GM06990 (cell line): Measurements from ENCODE around the gene ZNF436.
"Not testable (repeated sequence)": the region's sequence is repeated elsewhere in the genome, so short reads cannot be mapped to it uniquely, and the experiment has no call there.

ENCODE experiments used
- DNase-seq: peaks from one replicate; pipeline ENCODE4 v3.0.0-alpha.2; 2011; ENCODE audit not compliant: insufficient read length; ENCODE audit errors: extremely low read depth
- H3K27me3 ChIP-seq: replicated peaks from 2 replicates; pipeline ENCODE4 v1.6.0; 2011; ENCODE audit warnings: low read length; ENCODE audit not compliant: control insufficient read depth, insufficient read depth
- H3K36me3 ChIP-seq: 2 replicates; pipeline ENCODE4 v1.5.1; 2011; ENCODE audit warnings: low read length; ENCODE audit not compliant: control insufficient read depth, insufficient read depth
- H3K4me3 ChIP-seq: replicated peaks from 2 replicates; pipeline ENCODE4 v1.5.1; 2011; ENCODE audit warnings: low read depth, mild to moderate bottlenecking, control low read depth, low read length
- CTCF ChIP-seq: IDR thresholded peaks from 2 replicates; pipeline ENCODE4 v1.5.1; 2011; ENCODE audit warnings: low read length, control low read depth, mild to moderate bottlenecking, inconsistent platforms; ENCODE audit not compliant: insufficient read depth, poor library complexity, severe bottlenecking

Gene ZNF436

GRCh38 chr1:23331713-23332112 lies 37.9 kb downstream of the ZNF436 start:
- Histone ChIP-seq H3K36me3 (peaks cover 7% of the 10 kb centered on the region), H3K27me3 (no peaks in the 10 kb centered on the region), H3K4me3 (no peak overlapping the region)
- TF ChIP-seq CTCF: no peak
- no peak for DNase-seq

- Histone ChIP-seq H3K27me3 (no peaks in the 10 kb centered on the region), H3K4me3 (no peak overlapping the region), H3K36me3 (peaks cover 9% of the 10 kb centered on the region)
- TF ChIP-seq CTCF: no peak
- DNase-seq: no peak
Observed at GRCh38 chr1:23330846-23331245, 38.8 kb downstream of the ZNF436 start.

- peaks cover 7% of the 10 kb centered on the region for H3K36me3 ChIP-seq
- no peak for DNase-seq
- H3K4me3 ChIP-seq: no peak overlapping the region
- TF ChIP-seq CTCF: no peak
- H3K27me3 ChIP-seq: no peaks in the 10 kb centered on the region
Observed at GRCh38 chr1:23325393-23325792, 44.2 kb downstream of the ZNF436 start.

GRCh38 chr1:23322770-23323169 lies 46.9 kb downstream of the ZNF436 start:
- H3K4me3 ChIP-seq: no peak overlapping the region

GRCh38 chr1:23310280-23310679 lies 59.4 kb downstream of the ZNF436 start:
- not testable (repeated sequence) for H3K27me3 ChIP-seq, H3K36me3 ChIP-seq, DNase-seq, H3K4me3 ChIP-seq

More at GRCh38 chr1:23322770-23323169, 46.9 kb downstream of the ZNF436 start:
- Histone ChIP-seq H3K36me3 (peaks cover 8% of the 10 kb centered on the region), H3K27me3 (no peaks in the 10 kb centered on the region)
- TF ChIP-seq CTCF: no peak
- DNase-seq: no peak
